SU-DHL-6 (cell line): Measurements from ENCODE around the gene TPI1.

Experiments used
- CTCF ChIP-seq: fragments of 200-600 bp; sonication (generic); IDR thresholded peaks from one replicate; pipeline ENCODE4 v1.5.1; 2017; ENCODE audit warnings: antibody characterized with exemption, mild to moderate bottlenecking, low read length, moderate library complexity; ENCODE audit not compliant: insufficient read depth, poor library complexity, severe bottlenecking
- EZH2phosphoT487 ChIP-seq: fragments of 200-600 bp; sonication (generic), shearing (Covaris generic); conservative IDR thresholded peaks from 2 replicates; pipeline ENCODE4 v1.6.1; 2018; ENCODE audit warnings: mild to moderate bottlenecking, antibody characterized with exemption, low read length, moderate library complexity, mixed read lengths

GRCh38 chr12:6833189-6833890 lies 34.0 kb upstream of the TPI1 start:
- TF ChIP-seq CTCF (no peak), EZH2phosphoT487 (no peak)
